Measurements from ENCODE around the gene DPF3. TPM values are rescaled to one million over a fixed set of nuclear protein-coding genes. Genes with fewer than 3 reads are reported as not detected.

The DPF3 gene
- total RNA-seq, 4 donors from 2014 or later, result 0.22 to 5.4 (median 2.7) TPM

- Histone ChIP-seq H3K4me1 (peaks cover 0 to 17% (median 6%) of the 10 kb centered on the region in 4 donors), H3K27me3 (no peaks in the 10 kb centered on the region), H3K36me3 (peaks cover 0 to 2% (median 0%) of the 10 kb centered on the region in 3 donors), H3K27ac (no peak overlapping the region), H3K9me3 (no peaks in the 10 kb centered on the region), H3K4me3 (no peak overlapping the region)
- WGBS, 2 donors, result 95 to 96% methylated on average over 43 of the region's 43 CpGs
- TF ChIP-seq CTCF (IDR thresholded peaks at IDR 0.05) (no peak), POLR2A (IDR thresholded peaks at IDR 0.05) (no peak), EP300 (IDR thresholded peaks at IDR 0.05) (no peak)
- no peak for DNase-seq (ENCODE audit: low spot score in 2 of 2)
Observed at GRCh38 chr14:72929316-72930080, 35.6 kb upstream of the DPF3 start.

- Histone ChIP-seq H3K27ac (no peak overlapping the region), H3K4me3 (no peak overlapping the region), H3K36me3 (peaks cover 0 to 2% (median 0%) of the 10 kb centered on the region in 3 donors), H3K9me3 (no peaks in the 10 kb centered on the region), H3K4me1 (peaks cover 0 to 17% (median 6%) of the 10 kb centered on the region in 4 donors), H3K27me3 (no peaks in the 10 kb centered on the region)
- TF ChIP-seq POLR2A (IDR thresholded peaks at IDR 0.05) (no peak), CTCF (IDR thresholded peaks at IDR 0.05) (no peak), EP300 (IDR thresholded peaks at IDR 0.05) (no peak)
- WGBS, 2 donors, result 80 to 90% methylated on average over 1 to 9 of the region's 21 CpGs
- no peak for DNase-seq (ENCODE audit: low spot score in 2 of 2)
Observed at GRCh38 chr14:72928872-72929271, 35.0 kb upstream of the DPF3 start.

GRCh38 chr14:72926292-72927028, 32.6 kb upstream of the DPF3 start, which contains the start of gene DCAF4:
Gene DCAF4, plus strand, starts transcription at chr14:72926464. Its CDS starts 11,515 bp downstream, at chr14:72937979.
- 1 to 3% methylated on average over 8 to 53 of the region's 59 CpGs for WGBS, 2 donors

GRCh38 chr14:72925815-72926291, 32.0 kb upstream of the DPF3 start:
- DNase-seq (ENCODE audit: low spot score in 2 of 2), result no peak
- peak overlapping the region; percentile 83 to 94 (median 86) for H3K4me3 ChIP-seq
- no peaks in the 10 kb centered on the region for H3K27me3 ChIP-seq
- 10 to 83% methylated on average over 1 to 16 of the region's 33 CpGs for WGBS, 2 donors
- TF ChIP-seq POLR2A (IDR thresholded peaks at IDR 0.05), result no peak
- no peak for TF ChIP-seq CTCF (IDR thresholded peaks at IDR 0.05)
- TF ChIP-seq EP300 (IDR thresholded peaks at IDR 0.05), result no peak
- peaks cover 0 to 2% (median 0%) of the 10 kb centered on the region in 3 donors for H3K36me3 ChIP-seq
- H3K9me3 ChIP-seq, result no peaks in the 10 kb centered on the region
- peak overlapping the region; percentile 82 to 94 (median 84) for H3K27ac ChIP-seq
- H3K4me1 ChIP-seq, result peaks cover 0 to 17% (median 6%) of the 10 kb centered on the region in 4 donors

More at GRCh38 chr14:72926292-72927028, 32.6 kb upstream of the DPF3 start, which contains the start of gene DCAF4:
- DNase-seq (ENCODE audit: low spot score in 2 of 2), result peak; percentile 87 to 91
- H3K9me3 ChIP-seq, result no peaks in the 10 kb centered on the region
- TF ChIP-seq POLR2A (IDR thresholded peaks at IDR 0.05) (peak in 1 of 2 donors; percentile 7), EP300 (IDR thresholded peaks at IDR 0.05) (peak; percentile 37 to 64), CTCF (IDR thresholded peaks at IDR 0.05) (peak in 1 of 5 experiments; percentile 29)
- H3K4me1 ChIP-seq, result peaks cover 0 to 17% (median 6%) of the 10 kb centered on the region in 4 donors
- peak within 1 kb of the TSS; percentile 83 to 94 (median 86) for H3K4me3 ChIP-seq
- peak within 1 kb of the TSS; percentile 82 to 94 (median 84) for H3K27ac ChIP-seq
- H3K27me3 ChIP-seq, result no peaks in the 10 kb centered on the region
- H3K36me3 ChIP-seq, result peaks cover 0 to 2% (median 0%) of the 10 kb centered on the region in 3 donors
